Smooth muscle cell (in vitro differentiated cells): ENCODE results near the gene TNNI3K. TPM values are rescaled to one million over a fixed set of nuclear protein-coding genes. Genes with fewer than 3 reads are reported as not detected.

Experiments
- DNase-seq: peaks from one replicate; lab custom pipeline; 2025; ENCODE audit not compliant: unreplicated experiment; lab: John Stamatoyannopoulos, UW
- H2AFZ ChIP-seq: fragments of 200-600 bp; sonication (generic); 2 replicates; pipeline ENCODE4 v1.6.0; 2016; ENCODE audit warnings: antibody characterized with exemption, low read depth, mild to moderate bottlenecking
- H3F3A ChIP-seq: fragments of 200-600 bp; sonication (generic); 2 replicates; pipeline ENCODE4 v1.6.0; 2017; ENCODE audit warnings: antibody characterized with exemption, low read depth
- H3K27ac ChIP-seq: fragments of 200-600 bp; sonication (generic); 2 replicates; pipeline ENCODE4 v1.5.1; 2016; ENCODE audit warnings: low read depth, mild to moderate bottlenecking
- H3K27me3 ChIP-seq: fragments of 200-600 bp; sonication (generic); 2 replicates; pipeline ENCODE4 v1.6.1; 2016; ENCODE audit warnings: low read depth, mild to moderate bottlenecking
- H3K36me3 ChIP-seq: fragments of 200-600 bp; sonication (generic); 2 replicates; pipeline ENCODE4 v1.5.1; 2016; ENCODE audit warnings: low read depth
- H3K4me1 ChIP-seq: fragments of 200-600 bp; sonication (generic); 2 replicates; pipeline ENCODE4 v1.5.1; 2016; ENCODE audit warnings: low read depth
- H3K4me2 ChIP-seq: fragments of 200-600 bp; sonication (generic); 2 replicates; pipeline ENCODE4 v1.6.0; 2016; ENCODE audit warnings: mild to moderate bottlenecking
- H3K4me3 ChIP-seq: fragments of 200-600 bp; sonication (generic); 2 replicates; pipeline ENCODE4 v1.5.1; 2016; ENCODE audit warnings: mild to moderate bottlenecking
- H3K79me2 ChIP-seq: fragments of 200-600 bp; sonication (generic); 2 replicates; pipeline ENCODE4 v1.6.0; 2016; ENCODE audit warnings: low read depth, mild to moderate bottlenecking
- H3K9ac ChIP-seq: fragments of 200-600 bp; sonication (generic); 2 replicates; pipeline ENCODE4 v1.6.0; 2016; ENCODE audit warnings: low read depth
- H3K9me3 ChIP-seq: fragments of 200-600 bp; sonication (generic); replicated peaks from 2 replicates; pipeline ENCODE4 v1.5.1; 2016; ENCODE audit warnings: low read depth
- H4K20me1 ChIP-seq: fragments of 200-600 bp; sonication (generic); 2 replicates; pipeline ENCODE4 v1.6.0; 2016; ENCODE audit warnings: low read depth
- CTCF ChIP-seq: fragments of 200-600 bp; sonication (generic); IDR thresholded peaks from 2 replicates; pipeline ENCODE4 v1.5.1; 2017; ENCODE audit warnings: borderline replicate concordance, mild to moderate bottlenecking, antibody characterized with exemption; ENCODE audit not compliant: insufficient read depth, poor library complexity, severe bottlenecking
- WGBS: methylation state at CpG from one replicate; pipeline ENCODE4 v1.1.7; 2016; ENCODE audit warnings: low lambda C conversion rate; 5-methylcytosine and 5-hydroxymethylcytosine counted together
- polyA plus RNA-seq: library from polyadenylated mRNA; unstranded; fragments of >200 nt; fragmentation: Nextera tagmentation; extraction: Ambion mirVana; gene quantifications from 2 replicates; pipeline ENCODE4 v1.2.1, GENCODE V29; 2016
- total RNA-seq: library from RNA; depleted of rRNA; stranded (reverse); fragments of >200 nt; gene quantifications from 2 replicates; pipeline ENCODE4 v1.2.3, GENCODE V29; 2014

Gene TNNI3K
- total and polyA plus RNA-seq, 2 experiments from 2014 or later, result 0.55 to 9.6 TPM

GRCh38 chr1:74316302-74316701 lies 81.1 kb downstream of the TNNI3K start:
- no peak overlapping the region for H2AFZ ChIP-seq
- no peak overlapping the region for H3K27ac ChIP-seq
- H3K27me3 ChIP-seq, result no peaks in the 10 kb centered on the region
- H3K9ac ChIP-seq, result no peak overlapping the region
- no peak for TF ChIP-seq CTCF
- no peak for DNase-seq
- no peak overlapping the region for H3K4me2 ChIP-seq
- no peaks in the 10 kb centered on the region for H4K20me1 ChIP-seq
- H3F3A ChIP-seq, result no peaks in the 10 kb centered on the region
- WGBS, result 83% methylated on average over 2 of the region's 2 CpGs
- no peaks in the 10 kb centered on the region for H3K4me1 ChIP-seq
- H3K9me3 ChIP-seq, result no peaks in the 10 kb centered on the region
- H3K79me2 ChIP-seq, result no peaks in the 10 kb centered on the region
- H3K36me3 ChIP-seq, result no peaks in the 10 kb centered on the region
- no peak overlapping the region for H3K4me3 ChIP-seq

DNA sequence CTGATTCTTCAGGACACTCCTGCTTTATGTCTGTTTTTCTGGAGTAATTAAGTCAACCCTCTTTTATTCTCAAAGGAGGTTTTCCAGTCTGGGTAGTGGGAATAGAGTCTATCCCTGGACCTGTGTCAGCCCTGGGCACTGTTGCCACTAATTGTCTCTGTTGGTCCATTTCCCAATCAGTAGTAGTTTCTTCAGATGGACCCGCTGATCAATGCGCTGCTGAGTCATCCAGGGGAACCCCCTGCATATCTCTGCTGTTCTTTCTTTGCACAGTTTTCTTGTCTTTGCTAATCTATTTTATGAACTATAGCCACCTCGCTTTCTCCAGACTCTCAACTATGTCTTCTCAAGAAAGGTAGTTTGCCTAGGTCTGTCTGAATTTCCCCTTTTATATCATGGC lies 82.5 kb downstream of the TNNI3K start:
- Histone ChIP-seq H3K79me2 (no peaks in the 10 kb centered on the region), H2AFZ (no peak overlapping the region), H3K4me3 (no peak overlapping the region), H3F3A (no peaks in the 10 kb centered on the region), H3K9me3 (no peaks in the 10 kb centered on the region), H3K36me3 (no peaks in the 10 kb centered on the region), H3K4me2 (no peak overlapping the region), H3K9ac (no peak overlapping the region), H4K20me1 (no peaks in the 10 kb centered on the region), H3K27me3 (no peaks in the 10 kb centered on the region), H3K4me1 (no peaks in the 10 kb centered on the region), H3K27ac (no peak overlapping the region)
- TF ChIP-seq CTCF, result no peak
- 95% methylated on average over 3 of the region's 3 CpGs for WGBS
- no peak for DNase-seq

GRCh38 chr1:74323937-74324473 lies 88.8 kb downstream of the TNNI3K start:
- Histone ChIP-seq H3K4me3 (no peak overlapping the region), H2AFZ (no peak overlapping the region), H4K20me1 (no peaks in the 10 kb centered on the region), H3K36me3 (no peaks in the 10 kb centered on the region), H3K9ac (no peak overlapping the region), H3K79me2 (no peaks in the 10 kb centered on the region), H3K27ac (no peak overlapping the region), H3F3A (no peaks in the 10 kb centered on the region), H3K9me3 (no peaks in the 10 kb centered on the region), H3K4me2 (no peak overlapping the region), H3K27me3 (no peaks in the 10 kb centered on the region), H3K4me1 (no peaks in the 10 kb centered on the region)
- WGBS, result 79% methylated on average over 1 of the region's 1 CpG
- no peak for DNase-seq
- no peak for TF ChIP-seq CTCF
